IMR-90 (cell line): Measurements from ENCODE around the gene TSC22D3. TPM values are rescaled to one million over a fixed set of nuclear protein-coding genes. Genes with fewer than 3 reads are reported as not detected.

Experiments used
- ATAC-seq: fragments of 200-7000 bp; cut with Tn5 transposase; 2 replicates; pipeline ENCODE4 v1.9.1; 2020; ENCODE audit warnings: low read depth, mild to moderate bottlenecking, moderate library complexity
- BruUV-seq: library from RNA; stranded (reverse); fragments of 400-500 nt; replicated peaks from 2 replicates; lab custom pipeline; 2021; lab: Mats Ljungman, UMichigan
- CTCF ChIA-PET: fragments of 300-600 bp; formaldehyde crosslinking; extraction: SDS; loops from one replicate; lab custom pipeline; 2021; ENCODE audit warnings: antibody characterized with exemption; lab: Yijun Ruan, JAX
- POLR2A ChIA-PET: fragments of 300-600 bp; sonication (Branson Sonifier 250); formaldehyde crosslinking; loops from one replicate; lab custom pipeline; 2022; ENCODE audit warnings: antibody characterized with exemption; ENCODE audit not compliant: unreplicated experiment; lab: Charles Lee
- DNase-seq: peaks from one replicate; pipeline ENCODE4 v3.0.0; 2013
- H2AFZ ChIP-seq: replicated peaks from 2 replicates; pipeline ENCODE3; 2013; ENCODE audit warnings: low read length, mild to moderate bottlenecking; ENCODE audit not compliant: poor library complexity
- H2AK5ac ChIP-seq: 2 replicates; pipeline ENCODE4 v1.6.1; 2013; ENCODE audit warnings: low read depth, low read length, inconsistent platforms
- H2AK9ac ChIP-seq: replicated peaks from 2 replicates; pipeline ENCODE3; 2013; ENCODE audit warnings: mild to moderate bottlenecking, low read depth, low read length, moderate library complexity; ENCODE audit not compliant: poor library complexity
- H2BK120ac ChIP-seq: 2 replicates; pipeline ENCODE4 v1.6.1; 2013; ENCODE audit warnings: low read depth, low read length, inconsistent platforms
- H2BK15ac ChIP-seq: 3 replicates; pipeline ENCODE4 v1.6.1; 2013; ENCODE audit warnings: low read depth, low read length, inconsistent platforms
- H2BK20ac ChIP-seq: 2 replicates; pipeline ENCODE4 v1.6.1; 2013; ENCODE audit warnings: low read depth, mild to moderate bottlenecking, inconsistent platforms, low read length, moderate library complexity
- H2BK5ac ChIP-seq: 2 replicates; pipeline ENCODE4 v1.6.1; 2013; ENCODE audit warnings: mild to moderate bottlenecking, low read depth, low read length, inconsistent platforms; ENCODE audit not compliant: poor library complexity, severe bottlenecking
- H3K14ac ChIP-seq: replicated peaks from 2 replicates; pipeline ENCODE4 v1.6.1; 2013; ENCODE audit warnings: low read depth, low read length, inconsistent platforms
- H3K18ac ChIP-seq: 2 replicates; pipeline ENCODE4 v1.6.1; 2013; ENCODE audit warnings: low read depth, low read length, control low read depth
- H3K23ac ChIP-seq: 2 replicates; pipeline ENCODE4 v1.6.1; 2013; ENCODE audit warnings: low read depth, low read length, inconsistent platforms
- H3K27ac ChIP-seq: 2 replicates; pipeline ENCODE4 v1.5.1; 2013; ENCODE audit warnings: mild to moderate bottlenecking, control low read depth, low read length; ENCODE audit not compliant: insufficient read depth
- H3K27me3 ChIP-seq: 2 replicates; pipeline ENCODE4 v1.6.1; 2013; ENCODE audit warnings: low read length; ENCODE audit not compliant: control insufficient read depth, insufficient read depth
- H3K36me3 ChIP-seq: 2 replicates; pipeline ENCODE4 v1.6.1; 2013; ENCODE audit warnings: low read length, mixed read lengths; ENCODE audit not compliant: control insufficient read depth, insufficient read depth
- H3K4ac ChIP-seq: 2 replicates; pipeline ENCODE4 v1.6.1; 2013; ENCODE audit warnings: low read depth, low read length, inconsistent platforms
- H3K4me1 ChIP-seq: 2 replicates; pipeline ENCODE4 v1.6.1; 2013; ENCODE audit warnings: low read length, mixed read lengths; ENCODE audit not compliant: control insufficient read depth, insufficient read depth
- H3K4me2 ChIP-seq: 2 replicates; pipeline ENCODE4 v1.6.1; 2013; ENCODE audit warnings: low read depth, mild to moderate bottlenecking, control low read depth, low read length, moderate library complexity
- H3K4me3 ChIP-seq: 2 replicates; pipeline ENCODE4 v1.5.1; 2013; ENCODE audit warnings: low read depth, mild to moderate bottlenecking, control low read depth, low read length, moderate library complexity; ENCODE audit not compliant: insufficient read depth
- H3K56ac ChIP-seq: 2 replicates; pipeline ENCODE4 v1.6.1; 2013; ENCODE audit warnings: low read length, inconsistent platforms; ENCODE audit not compliant: insufficient read depth; ENCODE audit errors: extremely low read depth
- H3K79me1 ChIP-seq, 2 experiments: 2 replicates each; pipeline ENCODE4 v1.6.1; 2013; ENCODE audit warnings: low read length in 2 of 2, inconsistent platforms in 1 of 2, low read depth in 1 of 2
- H3K9ac ChIP-seq: 2 replicates; pipeline ENCODE4 v1.6.1; 2013; ENCODE audit warnings: low read depth, low read length, control low read depth
- H3K9me1 ChIP-seq: 2 replicates; pipeline ENCODE4 v1.6.1; 2013; ENCODE audit warnings: low read length, inconsistent platforms; ENCODE audit not compliant: insufficient read depth
- H3K9me3 ChIP-seq: 2 replicates; pipeline ENCODE4 v1.6.1; 2013; ENCODE audit warnings: low read length; ENCODE audit not compliant: control insufficient read depth, insufficient read depth
- H4K20me1 ChIP-seq: 2 replicates; pipeline ENCODE4 v1.6.1; 2013; ENCODE audit warnings: low read length, inconsistent platforms; ENCODE audit not compliant: insufficient read depth
- H4K5ac ChIP-seq: 2 replicates; pipeline ENCODE4 v1.6.1; 2013; ENCODE audit warnings: mild to moderate bottlenecking, low read depth, low read length, control low read depth
- H4K8ac ChIP-seq, 2 experiments: 2 replicates each; pipeline ENCODE4 v1.6.1; 2013; ENCODE audit warnings: low read depth in 2 of 2, low read length in 2 of 2, control low read depth in 1 of 2, inconsistent platforms in 1 of 2
- H4K91ac ChIP-seq: 2 replicates; pipeline ENCODE4 v1.6.1; 2013; ENCODE audit warnings: low read depth, low read length, inconsistent platforms; ENCODE audit not compliant: insufficient read depth
- BHLHE40 ChIP-seq: fragments of 150-350 bp; IDR thresholded peaks from 2 replicates; pipeline ENCODE4 v1.6.1; 2016; ENCODE audit warnings: mild to moderate bottlenecking, low read depth, low read length
- CEBPB ChIP-seq: IDR thresholded peaks from 2 replicates; pipeline ENCODE4 v1.6.1; 2012; ENCODE audit warnings: low read depth, low read length, improper control_type of control experiment
- CHD1 ChIP-seq: IDR thresholded peaks from 2 replicates; pipeline ENCODE4 v1.6.1; 2012; ENCODE audit warnings: low read depth, low read length, improper control_type of control experiment
- FOS ChIP-seq: fragments of 150-350 bp; IDR thresholded peaks from 2 replicates; pipeline ENCODE4 v1.6.1; 2016; ENCODE audit warnings: low read depth, low read length
- MAFK ChIP-seq: IDR thresholded peaks from 2 replicates; pipeline ENCODE4 v1.6.1; 2012; ENCODE audit warnings: low read depth, low read length, improper control_type of control experiment
- MAZ ChIP-seq: IDR thresholded peaks from 2 replicates; pipeline ENCODE4 v1.6.1; 2012; ENCODE audit warnings: low read depth, mild to moderate bottlenecking, low read length, improper control_type of control experiment, moderate library complexity, borderline replicate concordance
- MXI1 ChIP-seq: IDR thresholded peaks from 2 replicates; pipeline ENCODE4 v1.6.1; 2012; ENCODE audit warnings: low read depth, mild to moderate bottlenecking, low read length, moderate library complexity, borderline replicate concordance
- NFE2L2 ChIP-seq: fragments of 150-350 bp; IDR thresholded peaks from 2 replicates; pipeline ENCODE4 v1.6.1; 2016; ENCODE audit warnings: low read depth, mild to moderate bottlenecking, low read length
- POLR2A ChIP-seq: IDR thresholded peaks from 2 replicates; pipeline ENCODE4 v1.6.1; 2012; ENCODE audit warnings: mild to moderate bottlenecking, low read depth, low read length
- RAD21 ChIP-seq: IDR thresholded peaks from 2 replicates; pipeline ENCODE4 v1.6.1; 2012; ENCODE audit warnings: low read length, improper control_type of control experiment
- RCOR1 ChIP-seq: IDR thresholded peaks from 2 replicates; pipeline ENCODE4 v1.6.1; 2012; ENCODE audit warnings: mild to moderate bottlenecking, low read length, improper control_type of control experiment; ENCODE audit not compliant: insufficient replicate concordance
- RFX5 ChIP-seq: IDR thresholded peaks from 2 replicates; pipeline ENCODE4 v1.8.0; 2012; ENCODE audit warnings: low read depth, mild to moderate bottlenecking, low read length, moderate library complexity
- SMC3 ChIP-seq: fragments of 150-350 bp; IDR thresholded peaks from 2 replicates; pipeline ENCODE4 v1.6.1; 2016; ENCODE audit warnings: low read depth, mild to moderate bottlenecking, antibody characterized with exemption, low read length, moderate library complexity
- WGBS, 2 experiments: methylation state at CpG; one replicate each; pipeline versions ENCODE4 v1.1.5 to v1.1.7; 2013; ENCODE audit warnings: missing lambda C conversion rate in 2 of 2; ENCODE audit not compliant: insufficient read length in 1 of 2; ENCODE audit errors: extremely low coverage in 2 of 2; 5-methylcytosine and 5-hydroxymethylcytosine counted together
- dilution Hi-C: fragments of 300-500 bp; cut with HindIII; formaldehyde crosslinking; loops from one replicate; pipeline ENCODE4 v1.14.3; 2018; ENCODE audit warnings: low sequenced_read_pairs; ENCODE audit not compliant: unreplicated experiment
- in situ Hi-C: fragments of 300-500 bp; cut with MboI; formaldehyde crosslinking; loops from 3 replicates; pipeline ENCODE4 v1.14.3; 2019; ENCODE audit warnings: low sequenced_read_pairs, inconsistent platforms, mixed read lengths
- intact Hi-C: fragments of 100-400 bp; cut with micrococcal nuclease; formaldehyde crosslinking; loops from 2 replicates; pipeline ENCODE4 v1.10.0; 2022
- polyA plus RNA-seq, 3 experiments: library from polyadenylated mRNA; depleted of rRNA; stranded (reverse); fragments of >200 nt; gene quantifications; 2 replicates each; pipeline ENCODE4 v1.2.3, GENCODE V29; 2012; ENCODE audit warnings: low replicate concordance in 1 of 3
- total RNA-seq: library from RNA; depleted of rRNA; stranded (reverse); fragments of >200 nt; gene quantifications from 2 replicates; pipeline ENCODE4 v1.2.3, GENCODE V29; 2012
- TF ChIP-seq, protein P1 (sequence below): fragments of 150-350 bp; IDR thresholded peaks from 2 replicates; pipeline ENCODE4 v1.6.1; 2017; ENCODE audit warnings: mild to moderate bottlenecking, antibody characterized with exemption, low read length, low read depth
- TF ChIP-seq, protein P2 (sequence below): conservative IDR thresholded peaks from 2 replicates; pipeline ENCODE4 v1.5.1; 2012; ENCODE audit warnings: mild to moderate bottlenecking, low read depth, low read length, improper control_type of control experiment
- TF ChIP-seq, protein P3 (sequence below): fragments of 150-350 bp; IDR thresholded peaks from 2 replicates; pipeline ENCODE4 v1.6.1; 2016; ENCODE audit warnings: low read depth, mild to moderate bottlenecking, low read length, moderate library complexity, borderline replicate concordance

Gene TSC22D3
- total and polyA plus RNA-seq, 2 of the 4 experiments (the other 2 are of a cell fraction), result 9.9 to 14.0 TPM

DNA sequence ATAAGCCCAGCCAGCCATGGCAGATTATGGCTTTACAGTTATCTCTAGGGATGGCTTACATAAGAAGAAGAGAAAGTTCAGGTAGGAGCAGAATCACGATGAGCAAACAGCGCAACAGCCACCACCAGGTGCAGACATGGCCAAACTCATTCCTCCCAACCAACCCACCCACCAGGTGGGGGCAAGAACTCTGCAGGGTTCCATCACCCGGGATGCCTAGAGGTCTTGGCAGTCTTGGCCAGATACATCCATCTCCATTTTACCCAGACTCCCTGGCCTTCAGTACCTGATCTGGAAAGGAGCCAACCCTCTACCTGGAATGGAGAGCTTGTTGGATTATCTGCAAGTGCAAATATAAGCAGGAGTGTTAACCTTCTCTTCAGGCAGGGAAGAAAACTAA lies 7.5 kb downstream of the TSC22D3 start:
- Histone ChIP-seq H3K23ac (no peak overlapping the region), H2BK20ac (no peak overlapping the region), H4K91ac (no peak overlapping the region), H2BK120ac (no peak overlapping the region), H2BK5ac (no peak overlapping the region), H4K8ac (no peak overlapping the region), H3K9me1 (no peaks in the 10 kb centered on the region), H3K79me1 (no peaks in the 10 kb centered on the region), H3K27me3 (peaks cover 53% of the 10 kb centered on the region), H3K27ac (no peak overlapping the region), H3K18ac (no peak overlapping the region), H3K4ac (no peak overlapping the region), H3K4me2 (no peak overlapping the region), H3K56ac (no peak overlapping the region), H3K36me3 (no peaks in the 10 kb centered on the region), H2BK15ac (no peak overlapping the region), H3K9ac (no peak overlapping the region), H4K20me1 (peaks cover 3% of the 10 kb centered on the region; the same call in 1 of the 2 replicates), H2AFZ (no peak overlapping the region), H3K4me3 (no peak overlapping the region), H2AK5ac (no peak overlapping the region), H2AK9ac (no peak overlapping the region), H3K9me3 (no peaks in the 10 kb centered on the region), H4K5ac (no peak overlapping the region), H3K4me1 (no peaks in the 10 kb centered on the region), H3K14ac (no peak overlapping the region)
- no CpG with 5 or more reads among the region's 3 CpGs for WGBS, 2 experiments
- in situ Hi-C loops, result no loop called here
- TF ChIP-seq, protein P1, sequence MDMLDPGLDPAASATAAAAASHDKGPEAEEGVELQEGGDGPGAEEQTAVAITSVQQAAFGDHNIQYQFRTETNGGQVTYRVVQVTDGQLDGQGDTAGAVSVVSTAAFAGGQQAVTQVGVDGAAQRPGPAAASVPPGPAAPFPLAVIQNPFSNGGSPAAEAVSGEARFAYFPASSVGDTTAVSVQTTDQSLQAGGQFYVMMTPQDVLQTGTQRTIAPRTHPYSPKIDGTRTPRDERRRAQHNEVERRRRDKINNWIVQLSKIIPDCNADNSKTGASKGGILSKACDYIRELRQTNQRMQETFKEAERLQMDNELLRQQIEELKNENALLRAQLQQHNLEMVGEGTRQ, result no peak
- TF ChIP-seq RCOR1 (no peak), MAFK (no peak), RFX5 (no peak), CHD1 (no peak), POLR2A (no peak), MXI1 (no peak), BHLHE40 (no peak), CEBPB (no peak), NFE2L2 (no peak), RAD21 (no peak), FOS (no peak), SMC3 (no peak), MAZ (no peak)
- TF ChIP-seq, protein P2, sequence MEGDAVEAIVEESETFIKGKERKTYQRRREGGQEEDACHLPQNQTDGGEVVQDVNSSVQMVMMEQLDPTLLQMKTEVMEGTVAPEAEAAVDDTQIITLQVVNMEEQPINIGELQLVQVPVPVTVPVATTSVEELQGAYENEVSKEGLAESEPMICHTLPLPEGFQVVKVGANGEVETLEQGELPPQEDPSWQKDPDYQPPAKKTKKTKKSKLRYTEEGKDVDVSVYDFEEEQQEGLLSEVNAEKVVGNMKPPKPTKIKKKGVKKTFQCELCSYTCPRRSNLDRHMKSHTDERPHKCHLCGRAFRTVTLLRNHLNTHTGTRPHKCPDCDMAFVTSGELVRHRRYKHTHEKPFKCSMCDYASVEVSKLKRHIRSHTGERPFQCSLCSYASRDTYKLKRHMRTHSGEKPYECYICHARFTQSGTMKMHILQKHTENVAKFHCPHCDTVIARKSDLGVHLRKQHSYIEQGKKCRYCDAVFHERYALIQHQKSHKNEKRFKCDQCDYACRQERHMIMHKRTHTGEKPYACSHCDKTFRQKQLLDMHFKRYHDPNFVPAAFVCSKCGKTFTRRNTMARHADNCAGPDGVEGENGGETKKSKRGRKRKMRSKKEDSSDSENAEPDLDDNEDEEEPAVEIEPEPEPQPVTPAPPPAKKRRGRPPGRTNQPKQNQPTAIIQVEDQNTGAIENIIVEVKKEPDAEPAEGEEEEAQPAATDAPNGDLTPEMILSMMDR, result no peak
- TF ChIP-seq, protein P3, sequence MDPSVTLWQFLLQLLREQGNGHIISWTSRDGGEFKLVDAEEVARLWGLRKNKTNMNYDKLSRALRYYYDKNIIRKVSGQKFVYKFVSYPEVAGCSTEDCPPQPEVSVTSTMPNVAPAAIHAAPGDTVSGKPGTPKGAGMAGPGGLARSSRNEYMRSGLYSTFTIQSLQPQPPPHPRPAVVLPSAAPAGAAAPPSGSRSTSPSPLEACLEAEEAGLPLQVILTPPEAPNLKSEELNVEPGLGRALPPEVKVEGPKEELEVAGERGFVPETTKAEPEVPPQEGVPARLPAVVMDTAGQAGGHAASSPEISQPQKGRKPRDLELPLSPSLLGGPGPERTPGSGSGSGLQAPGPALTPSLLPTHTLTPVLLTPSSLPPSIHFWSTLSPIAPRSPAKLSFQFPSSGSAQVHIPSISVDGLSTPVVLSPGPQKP, result no peak
- DNase-seq (no peak), ATAC-seq (no peak)
- intact Hi-C loops, result no loop called here
- POLR2A ChIA-PET, result no interaction called here
- BruUV-seq, result no TSS peak
- CTCF ChIA-PET, result no interaction called here
- dilution Hi-C loops, result no loop called here
